ENCODE data around the gene NGRN.

The NGRN gene, protein sequence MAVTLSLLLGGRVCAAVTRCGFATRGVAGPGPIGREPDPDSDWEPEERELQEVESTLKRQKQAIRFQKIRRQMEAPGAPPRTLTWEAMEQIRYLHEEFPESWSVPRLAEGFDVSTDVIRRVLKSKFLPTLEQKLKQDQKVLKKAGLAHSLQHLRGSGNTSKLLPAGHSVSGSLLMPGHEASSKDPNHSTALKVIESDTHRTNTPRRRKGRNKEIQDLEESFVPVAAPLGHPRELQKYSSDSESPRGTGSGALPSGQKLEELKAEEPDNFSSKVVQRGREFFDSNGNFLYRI
- 11.8 to 20.2 (median 15.3) reads per million in 9 experiments for total RNA-seq

DNA sequence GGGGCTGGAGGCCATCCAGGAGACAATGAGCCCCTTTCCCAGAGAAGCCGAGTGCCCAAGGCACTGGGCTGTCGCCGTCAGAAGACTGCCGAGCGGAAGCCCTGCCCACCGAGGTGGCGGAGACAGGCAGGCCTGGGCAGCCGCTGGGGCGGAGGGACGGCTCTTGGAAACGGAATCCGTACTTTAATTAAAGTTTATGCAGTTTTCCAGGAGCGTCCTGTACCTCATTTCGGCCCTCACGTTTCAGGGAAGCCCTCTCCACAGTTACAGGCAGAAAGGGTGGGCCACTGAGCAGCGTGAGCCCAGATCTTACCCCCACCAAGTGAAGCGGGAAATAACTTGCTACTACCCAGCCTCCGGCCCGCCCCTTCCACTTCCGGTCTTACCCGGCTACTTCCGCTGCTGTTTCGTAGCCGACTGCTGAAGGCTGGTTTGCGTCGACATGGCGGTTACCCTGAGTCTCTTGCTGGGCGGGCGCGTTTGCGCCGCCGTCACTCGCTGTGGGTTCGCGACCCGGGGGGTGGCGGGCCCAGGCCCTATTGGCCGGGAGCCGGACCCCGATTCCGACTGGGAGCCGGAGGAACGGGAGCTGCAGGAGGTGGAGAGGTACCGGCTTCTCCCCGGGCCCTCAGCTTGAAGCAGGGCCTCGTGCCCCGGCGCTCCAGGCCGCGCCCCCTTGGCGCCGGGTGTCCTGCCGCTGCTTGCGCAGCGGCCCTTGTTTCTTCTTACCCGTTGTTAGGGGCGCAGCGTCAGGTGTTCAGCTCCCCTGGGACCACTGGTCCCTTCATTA, at the start of gene NGRN:
Gene NGRN (plus strand): TSS at position 402 of the 790 bp plus-strand sequence. CDS start 41 bp downstream, at position 443.
- peaks cover 35% of the 10 kb centered on the region for H3K36me3 Mint-ChIP-seq (ENCODE audit: insufficient read depth)
- H3K9me3 Mint-ChIP-seq = no peaks in the 10 kb centered on the region
- H3K27ac Mint-ChIP-seq = peak within 1 kb of the TSS; percentile 96 to 97
- DNase-seq (peak; percentile 87 to 91 (median 89)), ATAC-seq (replicated peaks) (peak; percentile 87)
- H3K4me3 Mint-ChIP-seq = peak within 1 kb of the TSS; percentile 98 to 100
- H3K27me3 Mint-ChIP-seq = no peaks in the 10 kb centered on the region
- H3K4me1 Mint-ChIP-seq (ENCODE audit: low read depth in 2 of 2) = peaks cover 39 to 41% of the 10 kb centered on the region in 2 donors

DNA sequence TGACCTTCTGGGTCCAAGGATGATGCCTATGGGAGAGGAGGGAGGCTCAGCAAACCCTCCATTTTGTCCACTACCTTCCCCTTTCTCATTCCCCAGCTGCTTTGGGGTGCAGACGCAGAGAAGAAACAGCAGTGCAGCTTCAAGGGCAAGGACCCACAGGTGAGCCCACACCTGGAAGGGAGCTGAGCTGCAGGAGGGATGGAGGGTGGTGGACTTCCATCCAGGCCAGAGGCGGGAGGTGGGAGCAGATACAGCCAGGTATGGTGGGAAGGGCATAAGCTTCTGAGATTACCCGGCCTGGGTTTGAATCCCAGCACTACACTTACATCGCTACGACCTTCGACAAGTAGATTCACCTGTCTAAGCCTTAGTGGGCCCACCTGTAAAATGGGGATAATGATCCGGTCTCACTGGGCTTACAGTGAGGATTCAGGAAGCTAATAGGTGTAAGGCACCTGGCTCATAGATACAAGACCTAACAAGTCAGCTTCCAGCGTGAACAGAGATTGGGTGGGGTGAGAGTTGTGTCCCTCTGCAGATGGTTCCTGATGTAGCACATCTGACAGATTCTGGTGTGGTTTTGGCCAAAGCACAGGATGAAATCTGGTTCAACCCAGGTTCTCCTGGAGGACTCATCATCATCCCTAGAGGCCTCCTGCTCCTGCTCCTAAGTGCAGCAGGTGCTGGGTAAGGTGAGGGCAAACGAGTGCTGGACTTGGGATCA, 47.6 kb upstream of the NGRN start:
- Mint-ChIP-seq H3K27me3 (no peaks in the 10 kb centered on the region), H3K9me3 (no peaks in the 10 kb centered on the region), H3K4me3 (no peak overlapping the region), H3K4me1 (ENCODE audit: low read depth in 2 of 2) (peaks cover 13 to 19% of the 10 kb centered on the region in 2 donors), H3K27ac (no peak overlapping the region), H3K36me3 (ENCODE audit: insufficient read depth) (peaks cover 4% of the 10 kb centered on the region)
- ATAC-seq (replicated peaks) (no peak), DNase-seq (no peak)

DNA sequence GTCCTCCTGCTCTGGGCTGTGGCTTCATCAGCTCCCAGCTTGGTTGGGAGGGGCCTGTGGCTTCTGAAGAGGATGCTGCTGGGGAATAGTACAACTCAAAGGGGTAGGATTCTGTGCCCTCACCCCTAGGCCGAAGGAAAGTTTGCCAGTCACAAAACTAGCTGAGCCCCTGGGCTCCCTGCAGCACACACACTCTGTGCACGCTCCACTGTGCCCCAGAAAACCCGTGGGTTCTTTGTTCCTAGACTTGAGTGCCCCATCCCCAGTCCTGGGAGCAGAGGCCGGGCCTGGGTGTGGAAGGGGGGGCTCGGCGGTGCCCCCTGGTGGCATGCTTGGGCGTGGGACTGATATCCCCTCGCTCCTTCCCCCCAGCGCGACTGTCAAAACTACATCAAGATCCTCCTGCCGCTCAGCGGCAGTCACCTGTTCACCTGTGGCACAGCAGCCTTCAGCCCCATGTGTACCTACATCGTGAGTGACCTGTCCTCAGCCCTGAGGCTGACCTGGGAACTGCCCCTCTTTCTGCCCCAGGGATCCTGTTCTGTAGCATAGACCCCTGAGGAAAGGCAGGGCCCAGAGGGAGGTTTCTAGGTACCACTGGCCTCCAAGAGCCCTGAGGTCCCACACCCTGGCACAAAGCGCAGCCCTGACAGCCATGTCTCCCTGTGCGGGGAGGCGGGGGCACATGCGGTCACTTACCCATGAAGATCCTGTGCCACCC, 45.9 kb upstream of the NGRN start:
- H3K9me3 Mint-ChIP-seq = no peaks in the 10 kb centered on the region

DNA sequence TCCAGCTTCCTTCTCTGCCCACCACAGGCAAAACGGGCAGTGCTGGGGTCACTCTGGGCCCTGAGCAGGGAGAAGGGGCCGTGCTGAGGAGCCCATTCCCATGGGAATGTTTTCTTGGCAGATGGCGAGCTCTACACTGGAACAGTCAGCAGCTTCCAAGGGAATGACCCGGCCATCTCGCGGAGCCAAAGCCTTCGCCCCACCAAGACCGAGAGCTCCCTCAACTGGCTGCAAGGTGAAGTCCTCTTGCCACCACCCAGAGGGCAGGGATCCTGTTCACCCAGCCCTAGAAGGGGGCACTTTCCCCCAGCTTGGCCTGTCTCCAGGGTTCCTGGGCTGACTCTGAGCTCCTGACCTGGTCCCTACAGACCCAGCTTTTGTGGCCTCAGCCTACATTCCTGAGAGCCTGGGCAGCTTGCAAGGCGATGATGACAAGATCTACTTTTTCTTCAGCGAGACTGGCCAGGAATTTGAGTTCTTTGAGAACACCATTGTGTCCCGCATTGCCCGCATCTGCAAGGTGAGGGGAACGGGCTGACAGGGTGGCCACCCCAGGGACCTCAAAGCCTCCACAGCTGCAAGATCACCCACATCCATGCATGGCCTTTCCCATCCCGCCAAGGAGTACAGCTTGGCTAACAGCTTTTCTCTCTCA, 44.1 kb upstream of the NGRN start:
- Mint-ChIP-seq H3K4me1 (ENCODE audit: low read depth in 2 of 2) (peaks cover 5 to 12% of the 10 kb centered on the region in 2 donors), H3K27ac (no peak overlapping the region), H3K4me3 (no peak overlapping the region), H3K36me3 (ENCODE audit: insufficient read depth) (peaks cover 20% of the 10 kb centered on the region), H3K9me3 (no peaks in the 10 kb centered on the region), H3K27me3 (no peaks in the 10 kb centered on the region)
- ATAC-seq (replicated peaks) = no peak
- DNase-seq = no peak

More for the DNA sequence above, 45.9 kb upstream of the NGRN start:
- Mint-ChIP-seq H3K36me3 (ENCODE audit: insufficient read depth) (peaks cover 19% of the 10 kb centered on the region), H3K4me3 (no peak overlapping the region), H3K27me3 (no peaks in the 10 kb centered on the region), H3K4me1 (ENCODE audit: low read depth in 2 of 2) (peaks cover 8 to 19% of the 10 kb centered on the region in 2 donors), H3K27ac (no peak overlapping the region)
- ATAC-seq (replicated peaks) (peak; percentile 86), DNase-seq (peak; percentile 37 to 52 (median 44))

DNA sequence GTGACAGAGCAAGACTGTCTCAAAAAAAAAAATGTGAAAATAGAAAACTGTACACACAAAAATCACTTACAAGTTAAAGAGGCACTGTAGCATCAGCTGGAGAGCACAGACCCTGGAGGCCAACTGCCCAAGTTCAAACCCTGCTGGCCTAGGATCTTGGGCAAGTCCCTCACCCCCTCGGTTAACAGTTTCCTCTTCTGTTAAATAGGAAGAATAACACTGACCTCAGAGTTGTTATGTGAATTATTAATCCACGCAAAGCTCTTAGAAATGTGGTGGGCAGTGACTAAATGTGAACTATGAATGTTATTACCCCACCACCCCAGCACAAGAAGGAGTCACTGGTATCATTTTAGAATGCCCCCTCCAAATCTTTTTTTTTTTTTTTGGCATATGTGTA, 42.9 kb upstream of the NGRN start:
- no peaks in the 10 kb centered on the region for H3K27me3 Mint-ChIP-seq
- peaks cover 24% of the 10 kb centered on the region for H3K36me3 Mint-ChIP-seq (ENCODE audit: insufficient read depth)
- H3K4me3 Mint-ChIP-seq = no peak overlapping the region
- ATAC-seq (replicated peaks) = no peak
- H3K27ac Mint-ChIP-seq = no peak overlapping the region
- H3K9me3 Mint-ChIP-seq = no peaks in the 10 kb centered on the region
- DNase-seq = no peak
- peaks cover 3 to 12% of the 10 kb centered on the region in 2 donors for H3K4me1 Mint-ChIP-seq (ENCODE audit: low read depth in 2 of 2)

DNA sequence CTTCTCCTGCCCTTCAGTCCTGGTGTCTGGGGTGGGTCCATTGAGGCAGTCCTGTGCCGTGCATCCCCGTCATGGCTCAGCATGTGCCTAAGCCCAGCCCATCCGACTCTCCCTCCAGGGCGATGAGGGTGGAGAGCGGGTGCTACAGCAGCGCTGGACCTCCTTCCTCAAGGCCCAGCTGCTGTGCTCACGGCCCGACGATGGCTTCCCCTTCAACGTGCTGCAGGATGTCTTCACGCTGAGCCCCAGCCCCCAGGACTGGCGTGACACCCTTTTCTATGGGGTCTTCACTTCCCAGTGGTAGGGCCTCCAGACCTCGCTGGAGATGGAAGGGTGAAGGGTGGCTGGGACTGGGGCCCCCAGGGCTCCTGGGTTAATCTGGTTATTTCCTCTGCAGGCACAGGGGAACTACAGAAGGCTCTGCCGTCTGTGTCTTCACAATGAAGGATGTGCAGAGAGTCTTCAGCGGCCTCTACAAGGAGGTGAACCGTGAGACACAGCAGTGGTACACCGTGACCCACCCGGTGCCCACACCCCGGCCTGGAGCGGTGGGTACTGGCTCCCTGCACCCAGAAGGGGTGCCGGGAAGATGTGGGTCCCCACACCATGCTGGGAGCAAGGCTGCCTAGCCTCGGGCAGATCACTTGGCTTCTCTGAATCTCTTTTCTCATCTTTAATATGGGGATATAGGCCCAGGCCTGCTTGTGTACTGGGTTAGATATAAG, 41.9 kb upstream of the NGRN start:
- Mint-ChIP-seq H3K9me3 (no peaks in the 10 kb centered on the region), H3K4me1 (ENCODE audit: low read depth in 2 of 2) (peaks cover 3 to 10% of the 10 kb centered on the region in 2 donors), H3K36me3 (ENCODE audit: insufficient read depth) (peaks cover 32% of the 10 kb centered on the region), H3K4me3 (no peak overlapping the region), H3K27ac (no peak overlapping the region), H3K27me3 (no peaks in the 10 kb centered on the region)
- ATAC-seq (replicated peaks) = no peak
- DNase-seq = no peak

DNA sequence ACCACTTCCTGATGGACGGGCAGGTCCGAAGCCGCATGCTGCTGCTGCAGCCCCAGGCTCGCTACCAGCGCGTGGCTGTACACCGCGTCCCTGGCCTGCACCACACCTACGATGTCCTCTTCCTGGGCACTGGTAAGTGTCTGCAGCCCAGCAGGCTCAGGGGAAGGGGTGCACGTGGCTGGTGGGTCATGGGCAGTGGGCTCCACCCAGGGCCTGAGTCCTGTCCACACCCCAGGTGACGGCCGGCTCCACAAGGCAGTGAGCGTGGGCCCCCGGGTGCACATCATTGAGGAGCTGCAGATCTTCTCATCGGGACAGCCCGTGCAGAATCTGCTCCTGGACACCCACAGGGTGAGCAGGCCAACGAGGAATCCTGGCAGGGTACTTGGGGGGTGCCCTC, 40.4 kb upstream of the NGRN start:
- Mint-ChIP-seq H3K27me3 (no peaks in the 10 kb centered on the region), H3K9me3 (no peaks in the 10 kb centered on the region), H3K4me1 (ENCODE audit: low read depth in 2 of 2) (peaks cover 9 to 10% of the 10 kb centered on the region in 2 donors), H3K27ac (no peak overlapping the region), H3K4me3 (no peak overlapping the region), H3K36me3 (ENCODE audit: insufficient read depth) (peaks cover 46% of the 10 kb centered on the region)
- no peak for DNase-seq
- ATAC-seq (replicated peaks) = no peak

DNA sequence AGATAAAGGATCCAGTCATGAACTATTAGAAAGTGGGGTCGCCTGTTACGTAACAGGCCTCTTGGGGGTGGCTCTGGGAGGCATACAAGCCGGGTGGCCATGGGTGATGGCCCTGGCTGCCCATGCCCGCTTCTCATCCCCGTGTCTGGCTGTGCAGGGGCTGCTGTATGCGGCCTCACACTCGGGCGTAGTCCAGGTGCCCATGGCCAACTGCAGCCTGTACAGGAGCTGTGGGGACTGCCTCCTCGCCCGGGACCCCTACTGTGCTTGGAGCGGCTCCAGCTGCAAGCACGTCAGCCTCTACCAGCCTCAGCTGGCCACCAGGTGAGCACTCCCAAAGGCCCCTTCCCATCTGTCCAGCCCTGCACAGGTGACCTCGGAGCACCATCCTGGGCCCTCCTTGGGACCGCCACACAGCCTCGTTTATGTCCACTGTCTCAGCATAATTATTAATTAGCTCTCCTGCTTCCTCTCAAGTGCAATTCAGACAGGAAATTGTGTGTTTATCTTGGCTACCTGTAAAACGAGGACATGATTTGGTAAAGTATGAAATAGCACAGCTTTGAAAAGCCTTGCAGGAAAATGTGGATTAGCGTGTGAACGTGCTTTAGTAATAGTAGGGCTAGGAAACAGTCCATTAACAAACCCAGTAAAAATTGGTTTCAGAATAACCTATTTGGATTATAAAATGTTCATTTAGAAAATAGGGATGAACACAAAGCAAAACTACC, 39.8 kb upstream of the NGRN start:
- Mint-ChIP-seq H3K27me3 (no peaks in the 10 kb centered on the region), H3K9me3 (no peaks in the 10 kb centered on the region), H3K4me3 (no peak overlapping the region), H3K4me1 (ENCODE audit: low read depth in 2 of 2) (peaks cover 16% of the 10 kb centered on the region in 2 donors), H3K36me3 (ENCODE audit: insufficient read depth) (peaks cover 53% of the 10 kb centered on the region), H3K27ac (no peak overlapping the region)
- DNase-seq = no peak
- no peak for ATAC-seq (replicated peaks)

DNA sequence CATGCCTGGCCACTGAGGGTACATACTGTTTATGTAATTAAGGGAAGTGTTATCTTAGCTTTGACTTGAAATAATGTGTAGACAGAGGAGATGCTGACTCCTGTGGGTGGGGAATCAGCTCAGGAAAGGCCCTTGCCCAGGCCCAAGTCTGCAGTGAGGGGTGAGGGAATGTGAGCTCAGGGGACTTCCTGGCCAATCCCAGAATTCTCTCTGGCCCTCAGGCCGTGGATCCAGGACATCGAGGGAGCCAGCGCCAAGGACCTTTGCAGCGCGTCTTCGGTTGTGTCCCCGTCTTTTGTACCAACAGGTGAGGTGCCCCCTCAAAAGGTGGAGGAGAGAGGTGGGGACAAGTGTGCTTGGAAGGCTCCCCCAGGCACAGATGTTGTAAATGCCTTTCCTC, 38.1 kb upstream of the NGRN start:
- peaks cover 68% of the 10 kb centered on the region for H3K36me3 Mint-ChIP-seq (ENCODE audit: insufficient read depth)

DNA sequence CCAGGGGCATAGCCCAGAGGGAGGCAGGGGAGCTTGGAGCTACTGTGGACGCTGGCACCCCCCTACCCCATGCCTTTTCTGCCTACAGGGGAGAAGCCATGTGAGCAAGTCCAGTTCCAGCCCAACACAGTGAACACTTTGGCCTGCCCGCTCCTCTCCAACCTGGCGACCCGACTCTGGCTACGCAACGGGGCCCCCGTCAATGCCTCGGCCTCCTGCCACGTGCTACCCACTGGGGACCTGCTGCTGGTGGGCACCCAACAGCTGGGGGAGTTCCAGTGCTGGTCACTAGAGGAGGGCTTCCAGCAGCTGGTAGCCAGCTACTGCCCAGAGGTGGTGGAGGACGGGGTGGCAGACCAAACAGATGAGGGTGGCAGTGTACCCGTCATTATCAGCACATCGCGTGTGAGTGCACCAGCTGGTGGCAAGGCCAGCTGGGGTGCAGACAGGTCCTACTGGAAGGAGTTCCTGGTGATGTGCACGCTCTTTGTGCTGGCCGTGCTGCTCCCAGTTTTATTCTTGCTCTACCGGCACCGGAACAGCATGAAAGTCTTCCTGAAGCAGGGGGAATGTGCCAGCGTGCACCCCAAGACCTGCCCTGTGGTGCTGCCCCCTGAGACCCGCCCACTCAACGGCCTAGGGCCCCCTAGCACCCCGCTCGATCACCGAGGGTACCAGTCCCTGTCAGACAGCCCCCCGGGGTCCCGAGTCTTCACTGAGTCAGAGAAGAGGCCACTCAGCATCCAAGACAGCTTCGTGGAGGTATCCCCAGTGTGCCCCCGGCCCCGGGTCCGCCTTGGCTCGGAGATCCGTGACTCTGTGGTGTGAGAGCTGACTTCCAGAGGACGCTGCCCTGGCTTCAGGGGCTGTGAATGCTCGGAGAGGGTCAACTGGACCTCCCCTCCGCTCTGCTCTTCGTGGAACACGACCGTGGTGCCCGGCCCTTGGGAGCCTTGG, 37.4 kb upstream of the NGRN start:
- Mint-ChIP-seq H3K36me3 (ENCODE audit: insufficient read depth) (peaks cover 71% of the 10 kb centered on the region), H3K27ac (peak overlapping the region; percentile 97 to 98), H3K4me1 (ENCODE audit: low read depth in 2 of 2) (peaks cover 34 to 37% of the 10 kb centered on the region in 2 donors)

More for the DNA sequence above, 38.1 kb upstream of the NGRN start:
- Mint-ChIP-seq H3K9me3 (no peaks in the 10 kb centered on the region), H3K4me1 (ENCODE audit: low read depth in 2 of 2) (peaks cover 29 to 30% of the 10 kb centered on the region in 2 donors), H3K27me3 (no peaks in the 10 kb centered on the region), H3K27ac (no peak overlapping the region), H3K4me3 (no peak overlapping the region)
- ATAC-seq (replicated peaks) = no peak
- no peak for DNase-seq

DNA sequence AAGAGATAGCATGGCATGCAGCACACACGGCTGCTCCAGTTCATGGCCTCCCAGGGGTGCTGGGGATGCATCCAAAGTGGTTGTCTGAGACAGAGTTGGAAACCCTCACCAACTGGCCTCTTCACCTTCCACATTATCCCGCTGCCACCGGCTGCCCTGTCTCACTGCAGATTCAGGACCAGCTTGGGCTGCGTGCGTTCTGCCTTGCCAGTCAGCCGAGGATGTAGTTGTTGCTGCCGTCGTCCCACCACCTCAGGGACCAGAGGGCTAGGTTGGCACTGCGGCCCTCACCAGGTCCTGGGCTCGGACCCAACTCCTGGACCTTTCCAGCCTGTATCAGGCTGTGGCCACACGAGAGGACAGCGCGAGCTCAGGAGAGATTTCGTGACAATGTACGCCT, 36.5 kb upstream of the NGRN start:
- Mint-ChIP-seq H3K27me3 (no peaks in the 10 kb centered on the region), H3K36me3 (ENCODE audit: insufficient read depth) (peaks cover 68% of the 10 kb centered on the region)

More for the DNA sequence above, 37.4 kb upstream of the NGRN start:
- Mint-ChIP-seq H3K27me3 (no peaks in the 10 kb centered on the region), H3K4me3 (no peak overlapping the region), H3K9me3 (no peaks in the 10 kb centered on the region)
- DNase-seq (no peak), ATAC-seq (replicated peaks) (no peak)

More for the DNA sequence above, 36.5 kb upstream of the NGRN start:
- H3K4me3 Mint-ChIP-seq = no peak overlapping the region
- ATAC-seq (replicated peaks) = no peak
- H3K9me3 Mint-ChIP-seq = no peaks in the 10 kb centered on the region
- peak overlapping the region; percentile 97 to 98 for H3K27ac Mint-ChIP-seq
- DNase-seq = no peak
- H3K4me1 Mint-ChIP-seq (ENCODE audit: low read depth in 2 of 2) = peaks cover 34 to 37% of the 10 kb centered on the region in 2 donors
